ENCODE measurements around the gene SPINT1.

DNA sequence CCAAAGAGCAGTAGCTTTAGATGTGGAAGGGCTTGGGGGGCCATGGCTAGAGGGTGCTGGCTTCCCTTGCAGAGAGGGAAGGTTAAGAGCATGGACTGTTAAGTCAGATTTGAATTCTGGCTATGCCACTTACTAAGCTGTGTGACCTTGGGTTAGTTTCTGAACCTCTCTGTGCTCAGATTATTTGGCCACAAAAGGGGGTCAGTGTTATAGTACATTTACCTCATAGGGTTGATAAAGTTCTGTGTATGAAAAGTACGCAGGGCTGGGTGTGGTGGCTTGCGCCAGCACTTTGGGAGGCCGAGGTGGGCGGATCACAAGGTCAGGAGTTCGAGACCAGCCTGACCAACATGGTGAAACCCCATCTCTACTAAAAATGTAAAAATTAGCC, 57.2 kb downstream of the SPINT1 start:
- TF ChIP-seq GATA2 (IDR thresholded peaks at IDR 0.05; ENCODE audit: low read depth, low read length) (no peak), GATA3 (IDR thresholded peaks at IDR 0.05; ENCODE audit: low read depth, low read length) (no peak)
